Measurements from ENCODE around the gene KIF21A. TPM values are rescaled to one million over a fixed set of nuclear protein-coding genes. Genes with fewer than 3 reads are reported as not detected.

The KIF21A gene
- total RNA-seq, 1 experiment from 2014 or later = 22.3 TPM

GRCh38 chr12:39431002-39431796 is 11.7 kb downstream of the KIF21A start:
- no peak for DNase-seq (ENCODE audit: low spot score)

- DNase-seq (ENCODE audit: low spot score) = no peak
These were observed 13.1 kb downstream of the KIF21A start for GRCh38 chr12:39429809-39430208.

- no peak for DNase-seq (ENCODE audit: low spot score)
These were observed 15.5 kb downstream of the KIF21A start for GRCh38 chr12:39427360-39427808.

- DNase-seq (ENCODE audit: low spot score) = no peak
These were observed 16.2 kb downstream of the KIF21A start for GRCh38 chr12:39426636-39427240.

GRCh38 chr12:39420043-39420442 is 22.9 kb downstream of the KIF21A start:
- DNase-seq (ENCODE audit: low spot score) = no peak

GRCh38 chr12:39419471-39419870 is 23.4 kb downstream of the KIF21A start:
- DNase-seq (ENCODE audit: low spot score) = no peak

GRCh38 chr12:39417916-39418315 is 25.0 kb downstream of the KIF21A start:
- no peak for DNase-seq (ENCODE audit: low spot score)

GRCh38 chr12:39413836-39414771 is 28.8 kb downstream of the KIF21A start:
- DNase-seq (ENCODE audit: low spot score) = no peak

- no peak for DNase-seq (ENCODE audit: low spot score)
These were observed 30.7 kb downstream of the KIF21A start for GRCh38 chr12:39412210-39412609.

GRCh38 chr12:39406262-39406661 is 36.7 kb downstream of the KIF21A start:
- no peak for DNase-seq (ENCODE audit: low spot score)

GRCh38 chr12:39405580-39405979 is 37.3 kb downstream of the KIF21A start:
- DNase-seq (ENCODE audit: low spot score) = no peak

- DNase-seq (ENCODE audit: low spot score) = no peak
These were observed 38.9 kb downstream of the KIF21A start for GRCh38 chr12:39404000-39404399.

- no peak for DNase-seq (ENCODE audit: low spot score)
These were observed 39.5 kb downstream of the KIF21A start for GRCh38 chr12:39403376-39403775.

GRCh38 chr12:39402922-39403321 is 40.0 kb downstream of the KIF21A start:
- DNase-seq (ENCODE audit: low spot score) = no peak

GRCh38 chr12:39401459-39401858 is 41.5 kb downstream of the KIF21A start:
- no peak for DNase-seq (ENCODE audit: low spot score)

GRCh38 chr12:39395866-39396265 is 47.1 kb downstream of the KIF21A start:
- no peak for DNase-seq (ENCODE audit: low spot score)

GRCh38 chr12:39393890-39394289 is 49.0 kb downstream of the KIF21A start:
- no peak for DNase-seq (ENCODE audit: low spot score)

GRCh38 chr12:39393179-39393578 is 49.7 kb downstream of the KIF21A start:
- DNase-seq (ENCODE audit: low spot score) = no peak

- DNase-seq (ENCODE audit: low spot score) = no peak
These were observed 50.6 kb downstream of the KIF21A start for GRCh38 chr12:39392154-39392925.

GRCh38 chr12:39390752-39391151 is 52.2 kb downstream of the KIF21A start:
- no peak for DNase-seq (ENCODE audit: low spot score)

- DNase-seq (ENCODE audit: low spot score) = no peak
These were observed 53.3 kb downstream of the KIF21A start for GRCh38 chr12:39389399-39390150.

Measured in A172 (cell line).